Keratinocyte (primary cell): ENCODE data around the gene PHLPP2. TPM values are rescaled to one million over a fixed set of nuclear protein-coding genes. Genes with fewer than 3 reads are reported as not detected.

Experiments
- DNase-seq: peaks from one replicate; pipeline ENCODE4 v3.0.0-alpha.2; 2011; ENCODE audit warnings: low read depth, missing footprints, low spot score
- FAIRE-seq: peaks from 2 replicates; lab custom pipeline; 2011; peaks lifted over from hg19 to GRCh38; lab: Jason Lieb, UNC
- H2AFZ ChIP-seq: 2 replicates; pipeline ENCODE4 v1.6.0; 2012; ENCODE audit warnings: low read length, control low read depth, inconsistent platforms; ENCODE audit not compliant: control insufficient read depth
- H3K27ac ChIP-seq: 2 replicates; pipeline ENCODE4 v1.5.1; 2011; ENCODE audit warnings: low read length; ENCODE audit not compliant: control insufficient read depth, insufficient read depth
- H3K27me3 ChIP-seq: 3 replicates; pipeline ENCODE4 v1.6.0; 2011; ENCODE audit warnings: low read length; ENCODE audit not compliant: control insufficient read depth, insufficient read depth; ENCODE audit errors: extremely low read depth
- H3K36me3 ChIP-seq, 2 experiments: 2 replicates in 1 of 2; 3 replicates in 1 of 2; pipeline ENCODE4 v1.5.1; 2011; ENCODE audit warnings: low read length in 2 of 2, mild to moderate bottlenecking in 1 of 2; ENCODE audit not compliant: control insufficient read depth in 2 of 2, insufficient read depth in 2 of 2; ENCODE audit errors: extremely low read depth in 1 of 2
- H3K4me1 ChIP-seq: 3 replicates; pipeline ENCODE4 v1.5.1; 2011; ENCODE audit warnings: low read length; ENCODE audit not compliant: control insufficient read depth, insufficient read depth; ENCODE audit errors: extremely low read depth
- H3K4me2 ChIP-seq: 3 replicates; pipeline ENCODE4 v1.6.0; 2011; ENCODE audit warnings: low read depth, low read length; ENCODE audit not compliant: control insufficient read depth, insufficient read depth; ENCODE audit errors: extremely low read depth
- H3K4me3 ChIP-seq, 3 experiments: fragments of 200-600 bp in 1 of 3; sonication (generic) in 1 of 3; 2 replicates in 2 of 3; 3 replicates in 1 of 3; pipeline ENCODE4 v1.5.1; 2011 to 2016; ENCODE audit warnings: low read length in 3 of 3, mild to moderate bottlenecking in 3 of 3, control low read depth in 2 of 3, inconsistent platforms in 1 of 3, low read depth in 1 of 3, mixed read lengths in 1 of 3, mixed run types in 1 of 3, moderate library complexity in 1 of 3; ENCODE audit not compliant: control insufficient read depth in 2 of 3, insufficient read depth in 2 of 3; ENCODE audit errors: extremely low read depth in 1 of 3
- H3K79me2 ChIP-seq: 2 replicates; pipeline ENCODE4 v1.6.0; 2012; ENCODE audit warnings: low read length; ENCODE audit not compliant: control insufficient read depth, insufficient read depth
- H3K9ac ChIP-seq: 3 replicates; pipeline ENCODE4 v1.6.0; 2011; ENCODE audit warnings: low read length; ENCODE audit not compliant: control insufficient read depth, insufficient read depth; ENCODE audit errors: extremely low read depth
- H3K9me1 ChIP-seq: 3 replicates; pipeline ENCODE4 v1.6.0; 2011; ENCODE audit warnings: low read length; ENCODE audit not compliant: control insufficient read depth, insufficient read depth; ENCODE audit errors: extremely low read depth
- H3K9me3 ChIP-seq: 2 replicates; pipeline ENCODE4 v1.5.1; 2012; ENCODE audit warnings: low read depth, low read length; ENCODE audit not compliant: control insufficient read depth
- H4K20me1 ChIP-seq: 3 replicates; pipeline ENCODE4 v1.6.0; 2011; ENCODE audit warnings: low read length; ENCODE audit not compliant: control insufficient read depth, insufficient read depth; ENCODE audit errors: extremely low read depth
- CTCF ChIP-seq, 3 experiments: IDR thresholded peaks in 1 of 3; conservative IDR thresholded peaks in 1 of 3; optimal IDR thresholded peaks in 1 of 3; 2 replicates in 2 of 3; 3 replicates in 1 of 3; pipeline versions ENCODE3 to v1.5.1; 2011; ENCODE audit warnings: low read length in 3 of 3, mild to moderate bottlenecking in 3 of 3, moderate library complexity in 2 of 3, control low read depth in 1 of 3, inconsistent platforms in 1 of 3; ENCODE audit not compliant: insufficient read depth in 2 of 3; ENCODE audit errors: extremely low read depth in 1 of 3
- EZH2 ChIP-seq: IDR thresholded peaks from one replicate; pipeline ENCODE4 v1.6.1; 2012; ENCODE audit warnings: inconsistent platforms, mild to moderate bottlenecking, low read length, moderate library complexity
- dilution Hi-C: fragments of 300-500 bp; cut with MboI; formaldehyde crosslinking; loops from one replicate; pipeline ENCODE4 v1.7.0; 2020; ENCODE audit warnings: low sequenced_read_pairs; ENCODE audit not compliant: extremely low pct_ligation_motif_present
- polyA plus RNA-seq, 5 experiments: library from polyadenylated mRNA; depleted of rRNA in 3 of 5; stranded (reverse) in 3 of 5; stranded (forward) in 1 of 5; unstranded in 1 of 5; fragments of >200 nt; gene quantifications; 1 replicate in 1 of 5; 2 replicates in 3 of 5; 3 replicates in 1 of 5; pipeline versions ENCODE4 v1.2.1 to v1.2.3, GENCODE V29; 2011 to 2012; ENCODE audit warnings: missing spikeins in 2 of 5, low read depth in 1 of 5, low replicate concordance in 1 of 5

The PHLPP2 gene
- polyA plus RNA-seq, 1 donor (not counting 4 experiments of a cell fraction or from before 2014, with no cell fraction given): 6.5 TPM

DNA sequence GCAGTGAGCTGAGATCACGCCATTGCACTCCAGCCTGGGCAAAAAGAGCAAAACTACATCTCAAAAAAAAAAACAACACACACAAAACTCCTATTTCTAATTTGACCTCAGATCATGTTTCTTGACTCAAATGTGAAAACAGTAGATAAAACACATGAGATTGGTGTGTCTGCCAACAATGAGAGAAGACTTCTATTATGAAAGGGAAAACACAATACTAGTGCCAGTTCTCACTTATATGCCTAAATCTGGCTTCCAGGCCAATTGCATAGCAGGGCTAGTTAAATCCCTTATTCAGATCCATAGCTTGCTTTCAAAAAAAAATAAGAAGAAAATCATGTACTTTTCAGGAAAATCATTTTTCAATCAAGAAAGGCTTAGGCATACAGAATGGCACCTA lies 44.7 kb upstream of the PHLPP2 start:
- DNase-seq (no peak), FAIRE-seq (no peak)
- Histone ChIP-seq H3K27ac (no peak overlapping the region), H3K4me3 (no peak overlapping the region), H3K27me3 (no peaks in the 10 kb centered on the region), H3K9me1 (no peaks in the 10 kb centered on the region), H3K9ac (no peak overlapping the region), H3K9me3 (no peaks in the 10 kb centered on the region), H3K36me3 (peaks cover 9 to 13% of the 10 kb centered on the region in 2 experiments), H2AFZ (no peak overlapping the region), H3K4me2 (no peak overlapping the region), H3K4me1 (no peaks in the 10 kb centered on the region), H3K79me2 (no peaks in the 10 kb centered on the region), H4K20me1 (no peaks in the 10 kb centered on the region)
- dilution Hi-C loops: no loop called here
- TF ChIP-seq CTCF (optimal IDR thresholded peaks at IDR 0.05 in 1 of 3, IDR thresholded peaks at IDR 0.05 in 1 of 3, conservative IDR thresholded peaks at IDR 0.05 in 1 of 3; ENCODE audit: extremely low read depth in 1 of 3, insufficient read depth in 2 of 3, low read length in 3 of 3): no peak
- TF ChIP-seq EZH2: no peak

GRCh38 chr16:71767060-71767900 lies 42.8 kb upstream of the PHLPP2 start:
- H3K79me2 ChIP-seq: no peaks in the 10 kb centered on the region
- no peaks in the 10 kb centered on the region for H4K20me1 ChIP-seq
- FAIRE-seq (no peak), DNase-seq (no peak)
- no peak for TF ChIP-seq EZH2
- no peaks in the 10 kb centered on the region for H3K9me1 ChIP-seq
- no peak overlapping the region for H3K4me3 ChIP-seq
- H3K9me3 ChIP-seq: no peaks in the 10 kb centered on the region
- no peaks in the 10 kb centered on the region for H3K27me3 ChIP-seq
- H3K4me2 ChIP-seq: no peak overlapping the region
- H3K36me3 ChIP-seq: peaks cover 15 to 17% of the 10 kb centered on the region in 2 experiments
- dilution Hi-C loops: no loop called here
- H3K9ac ChIP-seq: no peak overlapping the region
- no peaks in the 10 kb centered on the region for H3K4me1 ChIP-seq
- no peak overlapping the region for H2AFZ ChIP-seq
- no peak overlapping the region for H3K27ac ChIP-seq
